Lung (tissue), 12 donors: ENCODE results near the gene EYS. TPM values are rescaled to one million over a fixed set of nuclear protein-coding genes. Genes with fewer than 3 reads are reported as not detected.

Experiments used
- ATAC-seq: fragments of 200-7000 bp; cut with Tn5 transposase; one replicate; pipeline ENCODE4 v1.9.1; 2020; ENCODE audit warnings: moderate number of reproducible peaks; ENCODE audit not compliant: insufficient read depth, low FRiP score
- DNase-seq, 3 donors: peaks; one replicate each; pipeline ENCODE4 v3.0.0-alpha.2; 2013 to 2017
- H3K27ac ChIP-seq, 2 donors: one replicate each; pipeline ENCODE4 v1.5.1; 2013; ENCODE audit warnings: mild to moderate bottlenecking in 2 of 2, moderate library complexity in 2 of 2, control low read depth in 1 of 2, inconsistent platforms in 1 of 2, low read depth in 1 of 2, low read length in 1 of 2
- H3K27me3 ChIP-seq, 3 donors: one replicate each; pipeline ENCODE4 v1.5.1; 2013; ENCODE audit warnings: low read length in 2 of 3; ENCODE audit not compliant: control insufficient read depth in 3 of 3, insufficient read depth in 3 of 3
- H3K36me3 ChIP-seq, 4 donors: one replicate each; pipeline ENCODE4 v1.5.1; 2013; ENCODE audit warnings: low read length in 4 of 4, mild to moderate bottlenecking in 1 of 4, moderate library complexity in 1 of 4; ENCODE audit not compliant: control insufficient read depth in 4 of 4, insufficient read depth in 4 of 4
- H3K4me1 ChIP-seq, 5 donors: one replicate each; pipeline ENCODE4 v1.5.1; 2013; ENCODE audit warnings: low read length in 5 of 5, mild to moderate bottlenecking in 2 of 5, moderate library complexity in 1 of 5; ENCODE audit not compliant: control insufficient read depth in 5 of 5, insufficient read depth in 5 of 5
- H3K4me3 ChIP-seq: one replicate; pipeline ENCODE4 v1.5.1; 2013; ENCODE audit warnings: mild to moderate bottlenecking, control low read depth, moderate library complexity
- H3K9ac ChIP-seq, 2 donors: one replicate each; pipeline ENCODE4 v1.5.1; 2013; ENCODE audit warnings: low read length in 2 of 2, control low read depth in 1 of 2; ENCODE audit not compliant: insufficient read depth in 1 of 2
- H3K9me3 ChIP-seq, 4 donors: one replicate each; pipeline ENCODE4 v1.5.1; 2013; ENCODE audit warnings: low read length in 3 of 4, mild to moderate bottlenecking in 1 of 4, moderate library complexity in 1 of 4; ENCODE audit not compliant: control insufficient read depth in 4 of 4, insufficient read depth in 3 of 4
- WGBS, 2 donors: extraction: QIAGEN DNeasy Blood & Tissue Kit; methylation state at CpG; one replicate each; pipeline ENCODE4 v1.1.7; 2013; 5-methylcytosine and 5-hydroxymethylcytosine counted together
- polyA plus RNA-seq, 2 donors: library from polyadenylated mRNA; stranded (reverse); fragments of 200-250 nt; gene quantifications; one replicate each; pipeline ENCODE4 v1.2.1, GENCODE V29; 2013
- total RNA-seq, 2 donors: library from RNA; depleted of rRNA in 1 of 2; stranded (reverse); fragments of >200 nt in 1 of 2; gene quantifications; one replicate each; pipeline ENCODE4 v1.2.1, GENCODE V29; 2014 to 2021
- TF ChIP-seq, protein P1 (sequence below): IDR thresholded peaks from 2 replicates; pipeline ENCODE4 v1.5.1; 2012; ENCODE audit warnings: mild to moderate bottlenecking; ENCODE audit errors: control extremely low read depth, extremely low read depth
- donor health status: control.
- donor health status: control.
- donor health status: Bipolar disorder and iron deficiency.
- donor health status: healthy.
- donor health status: DM: yes; HTN: yes; CAD: no.

The EYS gene
- total and polyA plus RNA-seq, 4 donors: 0.06 to 0.34 (median 0.12) TPM

DNA sequence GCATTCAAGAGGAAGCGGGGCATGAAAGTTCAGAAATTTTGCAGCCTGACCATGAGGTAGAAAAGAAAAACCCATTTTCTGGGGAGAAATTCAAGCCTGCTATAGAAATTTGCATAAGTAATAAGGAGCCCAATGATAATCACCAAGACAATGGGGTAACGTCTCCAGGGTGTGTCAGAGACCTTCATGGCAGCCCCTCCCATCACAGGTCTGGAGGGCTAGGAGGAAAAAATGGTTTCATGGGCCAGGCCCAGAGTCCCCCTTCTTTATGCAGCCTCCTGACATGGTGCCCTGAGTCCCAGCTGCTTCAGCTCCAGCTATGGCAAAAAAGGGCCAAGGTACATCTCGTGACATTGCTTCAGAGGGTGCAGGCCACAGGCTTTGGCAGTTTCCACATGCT lies 618.5 kb downstream of the EYS start:
- Histone ChIP-seq H3K9ac (no peak overlapping the region), H3K36me3 (no peaks in the 10 kb centered on the region), H3K4me1 (no peaks in the 10 kb centered on the region), H3K4me3 (no peak overlapping the region), H3K9me3 (peaks cover 0 to 6% (median 0%) of the 10 kb centered on the region in 4 donors), H3K27ac (no peak overlapping the region), H3K27me3 (no peaks in the 10 kb centered on the region)
- TF ChIP-seq, protein P1, sequence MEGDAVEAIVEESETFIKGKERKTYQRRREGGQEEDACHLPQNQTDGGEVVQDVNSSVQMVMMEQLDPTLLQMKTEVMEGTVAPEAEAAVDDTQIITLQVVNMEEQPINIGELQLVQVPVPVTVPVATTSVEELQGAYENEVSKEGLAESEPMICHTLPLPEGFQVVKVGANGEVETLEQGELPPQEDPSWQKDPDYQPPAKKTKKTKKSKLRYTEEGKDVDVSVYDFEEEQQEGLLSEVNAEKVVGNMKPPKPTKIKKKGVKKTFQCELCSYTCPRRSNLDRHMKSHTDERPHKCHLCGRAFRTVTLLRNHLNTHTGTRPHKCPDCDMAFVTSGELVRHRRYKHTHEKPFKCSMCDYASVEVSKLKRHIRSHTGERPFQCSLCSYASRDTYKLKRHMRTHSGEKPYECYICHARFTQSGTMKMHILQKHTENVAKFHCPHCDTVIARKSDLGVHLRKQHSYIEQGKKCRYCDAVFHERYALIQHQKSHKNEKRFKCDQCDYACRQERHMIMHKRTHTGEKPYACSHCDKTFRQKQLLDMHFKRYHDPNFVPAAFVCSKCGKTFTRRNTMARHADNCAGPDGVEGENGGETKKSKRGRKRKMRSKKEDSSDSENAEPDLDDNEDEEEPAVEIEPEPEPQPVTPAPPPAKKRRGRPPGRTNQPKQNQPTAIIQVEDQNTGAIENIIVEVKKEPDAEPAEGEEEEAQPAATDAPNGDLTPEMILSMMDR: no peak
- ATAC-seq (no peak), DNase-seq (no peak)
- 88% methylated on average over 3 of the region's 3 CpGs for WGBS, 2 donors

DNA sequence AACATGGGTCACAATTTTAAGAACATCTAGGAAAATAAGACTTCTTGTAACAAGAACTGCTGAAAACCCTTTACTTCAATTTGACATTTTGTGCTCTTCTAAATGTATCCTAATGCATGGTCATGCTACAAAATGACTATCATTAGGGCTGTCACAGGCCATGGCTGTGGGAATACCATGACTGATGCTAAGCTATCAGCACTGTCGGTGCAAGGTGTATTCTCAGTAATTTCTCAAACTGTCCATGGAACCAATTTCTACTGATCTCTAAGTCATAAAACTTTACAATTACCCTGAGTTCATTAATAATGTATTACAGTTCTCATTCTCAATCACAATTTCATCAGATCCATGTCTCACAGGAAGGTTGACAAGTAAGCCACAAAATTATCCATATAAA lies 625.3 kb downstream of the EYS start:
- H3K27ac ChIP-seq: no peak overlapping the region
- no peaks in the 10 kb centered on the region for H3K9me3 ChIP-seq
- H3K27me3 ChIP-seq: no peaks in the 10 kb centered on the region
- no peaks in the 10 kb centered on the region for H3K4me1 ChIP-seq
- ATAC-seq (no peak), DNase-seq (no peak)
- TF ChIP-seq, protein P1: no peak
- H3K9ac ChIP-seq: no peak overlapping the region
- H3K36me3 ChIP-seq: no peaks in the 10 kb centered on the region
- H3K4me3 ChIP-seq: no peak overlapping the region
- 96 to 97% methylated on average over 1 of the region's 1 CpG for WGBS, 2 donors

DNA sequence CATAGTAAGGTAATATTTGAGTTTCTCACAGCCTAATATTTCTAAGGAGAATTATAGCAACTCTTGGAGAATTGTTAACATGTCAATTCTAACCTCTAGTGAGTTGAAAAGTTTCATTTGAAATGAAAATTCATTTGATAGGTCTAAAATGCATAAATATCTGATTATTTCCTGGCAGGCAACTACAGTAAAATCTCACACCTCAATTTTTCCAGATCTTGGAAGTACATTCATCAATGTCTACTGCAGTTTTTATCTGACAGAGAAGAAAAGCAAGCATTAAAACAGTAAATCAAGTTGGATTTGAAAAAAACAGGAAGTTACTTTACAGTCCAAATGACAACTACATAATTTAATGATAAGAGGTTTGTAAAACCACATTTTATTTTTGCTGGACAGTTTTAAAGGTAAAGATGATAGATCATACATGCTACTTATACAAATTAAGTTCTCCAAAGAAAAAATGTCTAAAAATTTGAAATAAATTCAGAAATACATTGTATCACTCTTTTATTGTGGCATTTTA lies 631.3 kb downstream of the EYS start:
- ATAC-seq (no peak), DNase-seq (no peak)
- TF ChIP-seq, protein P1: no peak
- Histone ChIP-seq H3K4me3 (no peak overlapping the region), H3K4me1 (no peaks in the 10 kb centered on the region), H3K9me3 (no peaks in the 10 kb centered on the region), H3K9ac (no peak overlapping the region), H3K27me3 (no peaks in the 10 kb centered on the region), H3K36me3 (no peaks in the 10 kb centered on the region), H3K27ac (no peak overlapping the region)

DNA sequence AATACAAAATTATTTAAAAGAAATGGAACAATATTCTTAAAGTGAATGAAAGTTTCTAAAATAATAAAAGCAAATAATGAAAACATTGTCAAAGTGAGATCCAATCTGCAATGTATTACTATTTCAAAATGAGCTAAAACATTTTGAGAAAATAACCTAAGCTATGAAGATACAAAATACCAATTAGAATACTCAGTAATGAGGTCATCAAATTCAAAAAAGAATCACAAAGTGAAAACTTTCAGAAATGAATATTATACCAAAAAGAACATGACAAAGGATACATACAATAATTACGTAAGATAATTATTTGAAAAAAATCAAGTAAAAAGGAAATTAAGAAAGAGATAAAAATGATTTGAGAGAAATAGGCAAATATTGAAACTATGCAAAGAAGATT lies 634.5 kb downstream of the EYS start:
- ATAC-seq: no peak
- no peaks in the 10 kb centered on the region for H3K27me3 ChIP-seq
- 93 to 96% methylated on average over 1 of the region's 1 CpG for WGBS, 2 donors

More for the DNA sequence above, 634.5 kb downstream of the EYS start:
- H3K4me1 ChIP-seq: no peaks in the 10 kb centered on the region
- H3K27ac ChIP-seq: no peak overlapping the region
- no peak for DNase-seq
- H3K36me3 ChIP-seq: no peaks in the 10 kb centered on the region
- TF ChIP-seq, protein P1: no peak
- no peaks in the 10 kb centered on the region for H3K9me3 ChIP-seq
- no peak overlapping the region for H3K4me3 ChIP-seq
- H3K9ac ChIP-seq: no peak overlapping the region
